ENCODE data around the gene PSMB1. TPM values are rescaled to one million over a fixed set of nuclear protein-coding genes. Genes with fewer than 3 reads are reported as not detected.
"Not testable (repeated sequence)": the region's sequence is repeated elsewhere in the genome, so short reads cannot be mapped to it uniquely, and the experiment has no call there.

Gene PSMB1
- total and polyA plus RNA-seq, 2 experiments from 2014 or later, result 357 to 576 TPM

GRCh38 chr6:170502268-170502667 is 50.8 kb downstream of the PSMB1 start:
- not testable (repeated sequence) for DNase-seq (ENCODE audit: low spot score); H3K4me2 ChIP-seq; H3K27ac Mint-ChIP-seq; H3K4me1 Mint-ChIP-seq; H4K20me1 ChIP-seq (replicated peaks; ENCODE audit: insufficient read depth); H2AFZ ChIP-seq; H3K4me3 ChIP-seq; H3F3A ChIP-seq (replicated peaks; ENCODE audit: low read depth); H3K27me3 ChIP-seq (ENCODE audit: insufficient read depth); H3K27ac ChIP-seq (ENCODE audit: low read depth); H3K4me3 Mint-ChIP-seq; H3K79me2 ChIP-seq (replicated peaks; ENCODE audit: insufficient read depth); ATAC-seq; H3K4me1 ChIP-seq (ENCODE audit: insufficient read depth); H3K36me3 ChIP-seq (ENCODE audit: insufficient read depth); H3K9me2 ChIP-seq (ENCODE audit: insufficient read depth)
- Mint-ChIP-seq H3K36me3 (ENCODE audit: low read depth) (peaks cover 20% of the 10 kb centered on the region), H3K27me3 (ENCODE audit: insufficient read depth, low read depth, poor library complexity) (peaks cover 17% of the 10 kb centered on the region), H3K9me3 (peaks cover 32% of the 10 kb centered on the region)

DNA sequence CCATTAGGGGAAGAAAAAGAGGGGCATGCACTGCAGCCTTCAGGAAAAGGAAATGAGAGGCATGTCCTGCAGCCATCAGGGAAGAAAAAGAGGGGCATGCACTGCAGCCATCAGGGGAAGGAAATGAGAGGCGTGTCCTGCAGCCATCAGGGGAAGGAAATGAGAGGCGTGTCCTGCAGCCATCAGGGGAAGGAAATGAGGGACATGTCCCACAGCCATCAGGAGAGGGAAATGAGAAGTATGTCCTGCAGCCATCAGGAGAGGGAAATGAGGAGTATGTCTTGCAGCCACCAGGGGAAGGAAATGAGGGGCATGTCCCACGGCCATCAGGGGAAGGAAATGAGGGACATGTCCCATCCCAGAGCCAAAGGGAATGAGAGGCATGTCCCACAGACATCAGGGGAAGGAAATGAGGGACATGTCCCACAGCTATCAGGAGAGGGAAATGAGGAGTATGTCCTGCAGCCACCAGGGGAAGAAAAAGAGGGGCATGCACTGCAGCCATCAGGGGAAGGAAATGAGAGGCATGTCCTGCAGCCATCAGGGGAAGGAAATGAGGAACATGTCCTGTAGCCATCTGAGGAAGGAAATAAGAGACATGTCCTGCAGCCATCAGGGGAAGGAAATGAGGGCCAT is 52.0 kb downstream of the PSMB1 start:
- no peaks in the 10 kb centered on the region for H3K36me3 ChIP-seq (ENCODE audit: insufficient read depth)
- no peak overlapping the region for H3K27ac Mint-ChIP-seq
- no peak for ATAC-seq
- no peak overlapping the region for H3K4me2 ChIP-seq
- H3K4me1 Mint-ChIP-seq, result peaks cover 12% of the 10 kb centered on the region
- H2AFZ ChIP-seq, result no peak overlapping the region
- DNase-seq (ENCODE audit: low spot score), result no peak
- peaks cover 20% of the 10 kb centered on the region for H3K36me3 Mint-ChIP-seq (ENCODE audit: low read depth)
- no peak overlapping the region for H3K27ac ChIP-seq (ENCODE audit: low read depth)
- no peak overlapping the region for H3K4me3 ChIP-seq
- no peak for TF ChIP-seq EZH2 (IDR thresholded peaks at IDR 0.05; ENCODE audit: low read depth, unreplicated experiment)
- TF ChIP-seq, protein P1, sequence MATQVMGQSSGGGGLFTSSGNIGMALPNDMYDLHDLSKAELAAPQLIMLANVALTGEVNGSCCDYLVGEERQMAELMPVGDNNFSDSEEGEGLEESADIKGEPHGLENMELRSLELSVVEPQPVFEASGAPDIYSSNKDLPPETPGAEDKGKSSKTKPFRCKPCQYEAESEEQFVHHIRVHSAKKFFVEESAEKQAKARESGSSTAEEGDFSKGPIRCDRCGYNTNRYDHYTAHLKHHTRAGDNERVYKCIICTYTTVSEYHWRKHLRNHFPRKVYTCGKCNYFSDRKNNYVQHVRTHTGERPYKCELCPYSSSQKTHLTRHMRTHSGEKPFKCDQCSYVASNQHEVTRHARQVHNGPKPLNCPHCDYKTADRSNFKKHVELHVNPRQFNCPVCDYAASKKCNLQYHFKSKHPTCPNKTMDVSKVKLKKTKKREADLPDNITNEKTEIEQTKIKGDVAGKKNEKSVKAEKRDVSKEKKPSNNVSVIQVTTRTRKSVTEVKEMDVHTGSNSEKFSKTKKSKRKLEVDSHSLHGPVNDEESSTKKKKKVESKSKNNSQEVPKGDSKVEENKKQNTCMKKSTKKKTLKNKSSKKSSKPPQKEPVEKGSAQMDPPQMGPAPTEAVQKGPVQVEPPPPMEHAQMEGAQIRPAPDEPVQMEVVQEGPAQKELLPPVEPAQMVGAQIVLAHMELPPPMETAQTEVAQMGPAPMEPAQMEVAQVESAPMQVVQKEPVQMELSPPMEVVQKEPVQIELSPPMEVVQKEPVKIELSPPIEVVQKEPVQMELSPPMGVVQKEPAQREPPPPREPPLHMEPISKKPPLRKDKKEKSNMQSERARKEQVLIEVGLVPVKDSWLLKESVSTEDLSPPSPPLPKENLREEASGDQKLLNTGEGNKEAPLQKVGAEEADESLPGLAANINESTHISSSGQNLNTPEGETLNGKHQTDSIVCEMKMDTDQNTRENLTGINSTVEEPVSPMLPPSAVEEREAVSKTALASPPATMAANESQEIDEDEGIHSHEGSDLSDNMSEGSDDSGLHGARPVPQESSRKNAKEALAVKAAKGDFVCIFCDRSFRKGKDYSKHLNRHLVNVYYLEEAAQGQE (IDR thresholded peaks at IDR 0.05; ENCODE audit: unreplicated experiment), result no peak
- TF ChIP-seq NANOG (IDR thresholded peaks at IDR 0.05; ENCODE audit: borderline replicate concordance), result no peak
- TF ChIP-seq JUNB (IDR thresholded peaks at IDR 0.05; ENCODE audit: unreplicated experiment), result no peak
- no peak for TF ChIP-seq ZNF462 (CRISPR knock-in tag; IDR thresholded peaks at IDR 0.05)
- TF ChIP-seq ZNF114 (CRISPR knock-in tag; IDR thresholded peaks at IDR 0.05), result no peak
- TF ChIP-seq ZNF331 (CRISPR knock-in tag; IDR thresholded peaks at IDR 0.05; ENCODE audit: low read depth), result no peak
- H3K27me3 Mint-ChIP-seq (ENCODE audit: insufficient read depth, low read depth, poor library complexity), result peaks cover 17% of the 10 kb centered on the region
- peaks cover 7% of the 10 kb centered on the region; the same call in 1 of the 2 replicates for H3K4me1 ChIP-seq (ENCODE audit: insufficient read depth)
- no peak overlapping the region for H3K4me3 Mint-ChIP-seq
- peaks cover 32% of the 10 kb centered on the region for H3K9me3 Mint-ChIP-seq
- H3K27me3 ChIP-seq (ENCODE audit: insufficient read depth), result no peaks in the 10 kb centered on the region
- no peaks in the 10 kb centered on the region for H3K79me2 ChIP-seq (replicated peaks; ENCODE audit: insufficient read depth)
- H3F3A ChIP-seq (replicated peaks; ENCODE audit: low read depth), result no peaks in the 10 kb centered on the region
- H4K20me1 ChIP-seq (replicated peaks; ENCODE audit: insufficient read depth), result no peaks in the 10 kb centered on the region
- H3K9me2 ChIP-seq (ENCODE audit: insufficient read depth), result peaks cover 4% of the 10 kb centered on the region; the same call in 1 of the 2 replicates
